OCI-M2 (cell line): ENCODE data around the gene DHX16.
A peak's percentile ranks its signal among the peaks of the same experiment; 100 is the strongest.

Experiments used
- DNase-seq: peaks from one replicate; lab custom pipeline; 2025; ENCODE audit not compliant: unreplicated experiment; lab: John Stamatoyannopoulos, UW

DHX16 gene

DNA sequence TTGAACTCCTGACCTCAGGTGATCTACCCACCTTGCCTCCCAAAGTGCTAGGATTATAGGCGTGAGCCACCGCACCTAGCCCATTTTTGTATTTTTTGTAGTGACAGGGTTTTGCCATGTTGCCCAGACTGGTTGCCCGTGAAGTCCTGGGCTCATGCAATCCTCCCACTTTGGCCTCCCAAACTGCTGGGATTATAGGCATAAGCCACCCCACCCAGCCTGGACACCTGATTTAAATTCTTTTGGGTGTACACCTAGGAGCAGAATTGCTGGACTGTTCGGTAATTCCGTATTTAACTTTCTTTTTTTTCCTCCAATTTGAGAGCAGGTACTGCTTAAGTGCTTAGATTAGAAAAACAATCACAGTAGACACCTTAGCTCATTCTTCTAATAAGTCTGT is 23.6 kb upstream of the DHX16 start:
- DNase-seq, result no peak

DNA sequence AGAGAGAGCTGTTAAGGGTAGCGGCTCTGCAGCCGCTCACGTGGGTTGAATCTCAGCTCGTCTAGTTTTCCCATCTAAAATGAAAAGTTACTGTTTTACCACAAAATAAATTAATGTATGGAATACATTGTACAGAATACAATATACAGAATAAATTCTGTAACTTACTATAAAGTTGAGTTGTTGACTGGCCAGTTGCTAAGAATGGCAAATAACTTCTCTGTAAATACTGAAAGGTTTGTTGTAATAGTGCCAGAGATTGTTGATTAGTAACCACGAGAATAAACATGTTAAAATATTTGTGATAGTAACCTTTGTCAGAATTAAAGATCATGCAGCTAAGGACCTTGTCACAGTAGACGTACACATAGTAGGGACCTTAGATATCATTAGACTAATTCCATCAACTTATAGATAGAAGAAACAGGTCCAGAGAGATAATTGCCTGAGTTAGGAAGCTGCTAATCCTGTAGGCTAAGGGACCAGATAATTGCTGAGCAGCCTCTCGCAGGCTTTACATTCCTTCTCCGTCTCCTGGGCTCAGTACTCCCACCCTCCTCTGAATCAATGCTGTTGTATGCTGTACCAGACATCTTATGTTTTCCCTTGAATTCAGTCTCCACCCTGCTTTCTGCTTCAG is 18.5 kb upstream of the DHX16 start:
- no peak for DNase-seq

DNA sequence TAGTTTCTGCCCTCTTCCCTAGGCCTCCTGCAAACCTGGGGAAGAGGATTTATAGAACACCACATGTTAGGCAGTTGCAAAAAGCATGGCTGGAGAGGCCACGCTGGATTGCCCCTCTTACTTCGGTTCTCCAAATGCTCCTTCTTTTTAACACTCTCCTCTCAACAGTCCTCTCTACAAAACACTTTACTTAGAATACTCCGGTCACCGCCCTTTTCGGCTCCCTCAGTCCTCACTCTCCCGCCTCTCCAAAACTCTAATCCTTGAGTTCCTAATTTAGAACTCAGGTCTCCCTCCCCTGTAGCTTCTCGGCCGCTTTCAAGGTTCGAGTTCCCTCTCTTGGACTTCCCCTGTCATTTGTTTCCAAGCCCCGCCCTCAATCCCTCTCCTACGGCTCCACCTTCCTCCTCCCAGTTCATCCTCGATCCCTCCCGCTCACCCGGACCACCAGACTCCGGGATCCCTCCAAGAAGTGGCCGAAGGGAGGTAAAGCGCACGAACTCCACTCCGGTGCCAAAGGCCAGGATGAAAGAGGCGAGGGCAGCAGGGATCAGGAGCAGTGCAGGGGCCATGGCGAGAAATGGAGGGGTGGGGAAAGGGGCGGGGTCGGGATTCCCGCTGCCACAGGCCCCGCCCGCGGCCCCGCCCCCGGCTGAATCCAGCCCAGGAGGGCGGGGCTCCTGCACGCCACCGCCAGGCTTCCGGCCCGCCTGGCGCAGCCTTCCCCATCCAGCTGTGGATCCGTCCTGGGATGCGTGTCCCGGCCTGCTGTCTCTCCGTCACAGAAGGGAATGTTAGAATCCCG is 17.8 kb upstream of the DHX16 start, which contains the start of gene NRM:
TSS of gene NRM (minus strand) at position 582 of the 805 bp plus-strand sequence. CDS start at position 572, 10 bp downstream.
- DNase-seq, result peak; percentile 92

DNA sequence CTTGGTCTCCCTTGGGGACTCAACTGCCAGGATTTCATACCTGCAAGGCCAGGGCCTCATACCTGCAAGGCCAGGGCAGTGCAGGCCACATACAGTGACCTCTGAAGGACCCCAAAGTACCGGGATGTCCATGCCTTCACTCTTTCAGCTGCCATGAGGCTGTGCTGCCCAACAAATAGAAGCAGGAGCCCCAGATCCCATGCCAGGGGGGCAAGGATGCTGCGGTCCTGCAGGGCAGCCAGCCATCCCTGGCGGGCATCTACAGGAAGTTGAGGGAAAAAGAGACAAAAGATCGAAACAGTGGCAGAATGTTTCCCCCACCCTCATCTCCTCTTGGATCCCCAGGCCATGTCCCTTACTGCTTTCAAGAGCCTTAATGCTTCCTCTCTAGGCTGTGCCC is 17.2 kb upstream of the DHX16 start:
- DNase-seq, result no peak

DNA sequence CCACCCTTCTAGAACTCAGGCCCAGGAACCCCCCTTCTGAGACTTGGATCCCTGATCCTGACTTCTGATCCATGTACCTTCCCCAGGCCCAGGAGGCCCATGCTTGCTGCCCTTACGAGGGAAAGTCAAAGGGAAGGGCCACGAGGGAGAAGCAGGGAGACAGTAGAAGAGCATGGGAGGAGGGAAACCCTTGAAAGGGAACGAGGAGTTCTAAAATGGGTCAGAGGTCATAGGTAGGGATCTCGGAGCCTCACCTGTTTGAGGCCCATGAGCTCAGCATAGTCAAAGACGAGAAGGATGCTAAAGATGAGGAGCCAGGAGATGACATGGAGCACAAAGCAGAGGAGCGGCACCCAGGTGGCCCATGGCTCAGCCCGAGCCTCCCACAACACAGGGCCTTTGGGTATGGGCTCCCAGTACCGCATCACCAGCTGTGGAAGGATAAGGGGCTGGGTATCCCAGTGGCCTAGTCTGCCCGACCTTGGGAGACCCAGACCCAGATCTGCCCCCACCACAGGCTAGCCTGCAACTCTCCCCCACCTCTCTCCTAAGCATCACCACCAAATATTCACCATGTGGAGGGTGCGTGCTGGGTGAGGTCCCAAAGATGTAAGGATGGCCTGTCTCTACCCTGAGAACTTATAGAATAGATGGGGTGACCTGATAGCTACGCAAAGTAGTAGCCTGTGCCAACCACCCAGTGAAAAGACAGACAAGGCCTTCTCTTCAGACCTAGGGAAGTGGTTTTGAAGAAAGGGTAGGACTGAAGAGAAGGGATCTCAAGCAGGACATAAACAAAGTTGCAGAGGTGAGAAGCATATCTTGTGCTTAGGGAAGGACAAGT is 16.4 kb upstream of the DHX16 start:
- no peak for DNase-seq

DNA sequence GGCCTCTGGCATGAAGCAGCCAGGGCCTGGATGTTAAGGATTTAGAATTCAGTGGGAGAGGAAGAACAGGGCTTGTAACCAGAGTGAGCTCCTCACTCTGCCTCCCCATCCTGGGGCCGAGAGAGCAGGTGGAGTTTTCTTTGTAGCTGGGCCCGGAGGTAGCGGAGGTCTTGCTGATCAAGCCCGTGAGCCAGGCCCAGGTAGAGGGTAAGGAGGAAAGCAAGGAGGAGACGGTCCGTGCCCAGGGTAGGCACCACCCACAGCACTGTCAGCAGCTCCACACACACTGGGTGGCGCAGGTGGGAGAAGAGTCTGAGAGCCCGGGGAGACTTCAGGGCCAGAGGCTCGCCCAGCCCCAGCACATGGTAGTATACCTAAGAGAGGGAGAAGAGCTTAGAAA is 15.8 kb upstream of the DHX16 start:
- no peak for DNase-seq

DNA sequence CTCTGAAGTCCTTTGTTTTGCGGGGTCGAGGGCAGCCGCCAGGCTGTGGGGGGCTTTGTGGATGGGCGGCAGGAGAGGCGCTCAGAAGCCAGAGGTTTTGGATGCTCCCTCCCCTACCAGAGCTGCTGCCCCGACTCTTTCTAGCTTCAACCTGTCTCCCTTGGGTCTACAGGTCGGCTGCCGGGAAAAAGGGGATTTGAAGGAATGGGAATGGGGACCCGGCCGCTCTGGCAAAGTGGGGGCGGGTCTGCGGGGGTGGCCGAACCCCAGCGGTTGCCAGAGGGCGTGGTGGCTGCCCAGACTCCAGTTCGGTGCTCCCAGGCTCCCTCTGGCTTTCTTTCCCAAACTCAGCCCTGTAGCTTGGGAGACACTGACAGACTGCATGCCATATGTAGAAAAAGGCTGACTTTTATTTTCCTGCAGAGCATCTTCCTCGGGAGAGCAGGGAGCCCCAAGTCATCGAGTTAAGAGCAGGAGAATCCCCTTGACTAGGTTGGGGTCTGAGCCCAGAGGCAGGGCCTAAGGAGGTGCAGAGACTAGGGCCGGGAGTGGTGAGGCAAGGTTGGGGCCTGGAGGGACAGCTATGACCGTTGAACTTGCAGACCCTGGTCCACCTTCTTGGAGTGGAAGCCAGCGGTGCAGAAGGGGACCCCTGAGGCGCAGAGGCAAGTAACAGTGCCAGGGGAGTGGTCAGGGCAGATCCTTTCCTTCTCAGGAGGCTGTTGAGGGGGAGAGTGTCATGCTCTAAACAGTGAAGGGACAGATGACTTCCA is 15.0 kb upstream of the DHX16 start:
- no peak for DNase-seq

DNA sequence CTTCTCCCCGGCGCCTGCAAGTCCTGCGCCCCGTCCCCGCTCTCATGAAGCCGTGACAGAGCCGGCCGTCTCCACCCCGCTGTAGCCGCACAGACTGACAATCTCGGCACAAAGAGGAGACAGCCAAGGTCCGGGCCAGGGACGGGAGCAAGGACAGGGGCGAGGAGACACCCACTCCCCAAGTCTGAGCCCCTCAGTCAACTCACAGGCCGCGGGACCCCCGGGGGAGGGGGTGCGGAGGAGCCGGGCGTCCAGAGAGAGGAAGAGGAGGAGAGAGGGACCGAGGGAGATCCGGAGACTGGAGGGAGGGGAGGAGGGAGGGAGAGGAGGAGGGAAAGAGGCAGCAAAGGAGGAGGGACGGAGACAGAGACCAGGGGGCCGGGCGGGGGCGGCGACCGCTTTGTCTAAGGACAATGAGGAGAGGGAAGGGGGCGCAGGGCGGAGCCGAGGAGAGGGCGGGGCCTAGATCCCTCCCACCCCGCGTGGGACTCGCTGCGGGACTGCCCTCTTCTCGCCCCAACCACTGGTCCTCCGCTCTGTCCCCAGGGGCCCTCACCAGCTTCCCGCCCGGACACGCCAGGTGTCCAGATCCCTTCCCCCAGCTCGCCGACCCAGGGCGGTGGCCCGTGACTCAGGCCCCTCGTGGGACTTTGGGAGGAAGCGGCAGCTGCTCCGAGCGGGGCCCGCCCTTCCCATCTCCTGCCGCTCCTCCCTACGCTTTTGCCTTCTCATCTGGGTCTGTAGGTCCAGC is 14.3 kb upstream of the DHX16 start:
- peak; percentile 85 for DNase-seq

DNA sequence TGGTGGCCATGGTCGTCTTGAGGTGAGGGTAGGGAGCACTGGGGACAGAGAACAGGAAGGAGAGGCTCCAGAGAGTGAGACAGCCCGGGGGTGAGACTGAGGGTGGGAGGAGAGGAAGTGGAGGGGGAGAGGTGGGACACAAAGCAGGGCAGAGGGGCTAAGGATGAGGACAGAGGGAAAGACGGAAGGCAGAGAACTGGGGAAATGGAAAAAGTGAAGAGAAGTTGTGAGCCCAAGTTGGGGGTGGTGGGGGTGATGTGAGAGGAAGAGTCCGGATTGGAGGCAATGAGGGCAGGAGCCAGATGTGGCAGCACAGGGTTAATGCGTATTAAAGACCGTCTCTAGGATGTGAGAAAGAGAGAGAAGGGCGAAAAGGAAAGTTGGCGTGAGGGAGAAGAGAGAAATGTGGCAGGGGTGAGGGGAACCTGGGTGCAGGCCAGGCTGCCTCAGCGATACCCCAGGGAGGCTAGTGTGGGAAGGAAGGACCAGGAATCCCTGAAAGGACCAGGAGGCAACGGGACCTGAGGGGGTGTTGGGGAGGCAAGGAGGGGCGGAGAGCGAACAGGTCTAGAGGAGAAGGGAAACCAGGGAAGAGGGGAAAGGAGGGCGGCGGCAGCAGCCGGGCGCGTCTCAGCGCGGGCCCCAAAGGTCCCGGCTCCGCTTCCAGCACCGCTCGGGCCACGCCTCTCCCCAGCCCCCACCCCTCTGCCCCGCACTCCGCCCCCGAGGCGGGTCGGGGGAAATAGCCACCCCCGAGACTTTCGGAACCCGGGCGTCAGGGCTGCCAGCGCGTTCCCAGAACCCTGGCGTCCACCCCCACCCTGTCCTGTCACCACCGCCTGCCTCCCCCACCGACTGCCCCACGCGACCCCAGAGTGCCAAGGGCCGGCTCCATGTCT is 13.5 kb upstream of the DHX16 start, which contains the start of gene PPP1R18:
TSS of gene PPP1R18 (minus strand) at position 637 of the 899 bp plus-strand sequence. CDS start at position 10, 627 bp downstream.
- DNase-seq, result no peak

DNA sequence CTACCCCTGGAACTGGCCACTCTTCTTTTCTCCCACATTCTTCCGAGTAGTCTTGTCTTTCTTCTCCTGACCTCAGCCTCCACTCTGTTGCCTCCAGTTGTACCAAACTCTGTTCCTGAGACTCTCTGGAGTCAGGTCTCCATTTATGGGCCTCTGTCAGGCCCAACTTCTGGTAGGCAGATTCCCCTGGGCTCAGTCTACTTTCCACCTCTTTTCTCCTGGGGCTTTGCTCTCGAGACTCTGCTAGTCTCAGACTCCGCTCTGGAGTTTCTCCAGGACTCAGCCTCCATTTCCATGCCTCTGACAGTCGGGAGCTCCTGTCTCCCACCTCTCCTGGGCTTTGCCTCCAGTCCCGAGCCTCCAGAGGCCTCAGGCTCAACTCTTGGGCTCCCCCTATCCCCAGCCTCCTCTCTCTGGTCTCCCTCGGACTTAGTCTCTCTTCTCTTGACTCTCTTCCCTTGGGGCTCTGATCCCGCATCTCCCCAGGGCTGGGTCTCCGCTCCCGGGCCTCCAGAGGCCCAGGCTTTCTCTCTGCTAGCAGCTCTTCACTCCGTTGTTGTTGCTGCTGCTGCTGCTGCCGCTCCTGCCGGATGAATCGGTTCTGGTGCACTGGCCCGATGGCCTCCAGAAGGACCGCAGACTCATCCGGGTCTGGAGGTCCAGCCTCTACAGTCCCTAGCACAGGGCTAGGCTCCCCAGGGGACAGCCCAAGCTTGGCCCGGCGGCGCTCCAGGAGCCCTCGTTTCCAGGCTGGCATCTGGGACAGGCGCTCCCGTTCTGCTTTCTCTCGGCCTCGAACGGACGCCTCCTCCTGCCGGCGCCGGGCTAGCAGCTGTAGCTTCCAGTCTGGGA is 12.6 kb upstream of the DHX16 start:
- no peak for DNase-seq

DNA sequence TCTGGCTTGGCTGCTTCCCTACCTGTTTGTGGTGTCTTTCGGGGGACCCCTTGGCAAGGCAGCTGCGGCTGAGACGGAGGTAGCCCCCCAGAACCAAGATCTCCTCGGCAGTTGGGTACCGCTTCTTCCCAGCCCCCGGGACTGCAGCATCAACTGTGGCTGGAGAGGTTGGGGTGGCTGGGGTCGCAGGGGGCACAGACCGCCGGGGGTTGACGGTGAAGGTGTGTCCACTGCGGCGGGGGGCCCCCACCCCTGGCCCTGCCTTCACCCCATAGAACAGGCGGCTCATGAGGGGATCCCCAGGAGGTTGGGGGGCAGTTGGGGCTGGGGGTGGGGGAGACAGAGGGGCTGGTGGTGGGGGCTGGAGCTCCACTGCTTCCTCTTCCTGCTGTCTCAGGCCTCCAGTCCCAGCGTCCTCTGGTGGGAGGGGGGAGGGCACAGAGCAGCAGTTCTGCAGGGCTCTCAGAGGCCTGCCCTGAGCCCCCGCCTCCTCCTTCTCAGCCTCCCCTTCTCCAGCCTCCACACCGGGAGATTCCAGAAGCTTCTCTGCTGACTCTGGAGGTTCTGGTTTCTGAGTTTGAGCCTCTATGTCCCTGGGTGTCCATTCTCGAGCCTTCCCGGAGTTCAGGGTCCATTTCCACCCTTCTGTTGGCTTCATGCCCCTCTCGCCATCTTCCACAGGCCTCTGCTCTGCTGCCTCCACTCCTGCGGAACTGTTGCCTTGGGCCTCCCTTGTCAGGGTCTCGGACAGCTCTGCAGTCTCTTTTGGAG is 11.8 kb upstream of the DHX16 start:
- no peak for DNase-seq

DNA sequence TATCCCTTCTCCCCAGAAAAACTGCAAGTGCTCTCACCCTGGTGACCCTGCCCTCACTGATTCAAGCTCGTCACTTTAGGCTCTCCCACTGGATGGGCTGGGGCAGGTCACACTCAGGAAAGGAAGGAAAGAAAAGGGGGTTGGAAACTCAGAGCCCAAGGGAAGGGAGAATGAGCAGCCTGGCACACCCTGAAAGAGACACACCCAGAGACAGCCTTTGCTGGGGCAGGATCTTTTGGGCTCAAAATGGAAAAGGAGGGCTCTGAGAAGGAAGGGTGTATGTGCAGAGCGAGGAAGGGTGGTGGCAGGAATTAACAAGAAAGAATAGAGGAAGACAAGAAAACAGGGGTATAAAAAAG is 11.2 kb upstream of the DHX16 start:
- DNase-seq, result no peak

DNA sequence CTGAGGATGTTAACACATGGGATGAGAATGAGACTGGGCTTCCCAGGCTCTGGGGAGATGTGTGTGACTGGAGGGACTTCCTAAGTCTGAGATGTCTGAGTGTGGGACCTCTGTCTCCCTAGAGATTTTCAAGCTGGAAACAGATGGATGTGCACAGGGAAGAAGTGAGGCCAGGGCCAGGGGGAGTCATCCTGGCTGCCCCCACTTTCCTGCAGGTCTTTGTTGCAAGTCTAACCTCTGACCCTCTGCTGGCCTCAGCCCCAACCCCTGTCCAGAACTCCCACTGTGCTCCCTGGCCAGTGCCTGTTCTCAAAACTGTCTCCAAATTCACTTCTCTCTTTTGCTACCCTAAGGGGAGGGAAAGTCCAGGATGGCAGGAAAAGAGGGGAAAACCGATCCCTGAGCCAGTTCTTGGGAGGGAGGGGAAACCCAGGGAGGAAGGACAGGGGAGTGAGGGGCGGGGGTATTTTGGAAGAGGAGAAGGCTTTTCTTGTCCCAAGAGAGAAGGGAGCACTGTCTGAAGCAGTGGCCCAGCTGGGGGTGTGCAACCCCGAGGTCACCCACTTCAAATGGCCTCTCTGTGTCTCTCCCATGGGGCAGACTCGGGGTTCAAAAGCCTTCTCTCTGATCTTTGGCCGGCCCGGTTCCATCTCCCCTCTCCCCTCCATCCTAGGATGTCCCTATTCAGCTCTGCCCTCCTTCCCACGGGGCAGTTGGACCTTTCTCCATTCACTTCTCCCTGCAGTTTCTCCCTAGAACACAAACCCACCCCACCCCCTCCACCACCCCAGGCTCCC is 10.6 kb upstream of the DHX16 start:
- no peak for DNase-seq

DNA sequence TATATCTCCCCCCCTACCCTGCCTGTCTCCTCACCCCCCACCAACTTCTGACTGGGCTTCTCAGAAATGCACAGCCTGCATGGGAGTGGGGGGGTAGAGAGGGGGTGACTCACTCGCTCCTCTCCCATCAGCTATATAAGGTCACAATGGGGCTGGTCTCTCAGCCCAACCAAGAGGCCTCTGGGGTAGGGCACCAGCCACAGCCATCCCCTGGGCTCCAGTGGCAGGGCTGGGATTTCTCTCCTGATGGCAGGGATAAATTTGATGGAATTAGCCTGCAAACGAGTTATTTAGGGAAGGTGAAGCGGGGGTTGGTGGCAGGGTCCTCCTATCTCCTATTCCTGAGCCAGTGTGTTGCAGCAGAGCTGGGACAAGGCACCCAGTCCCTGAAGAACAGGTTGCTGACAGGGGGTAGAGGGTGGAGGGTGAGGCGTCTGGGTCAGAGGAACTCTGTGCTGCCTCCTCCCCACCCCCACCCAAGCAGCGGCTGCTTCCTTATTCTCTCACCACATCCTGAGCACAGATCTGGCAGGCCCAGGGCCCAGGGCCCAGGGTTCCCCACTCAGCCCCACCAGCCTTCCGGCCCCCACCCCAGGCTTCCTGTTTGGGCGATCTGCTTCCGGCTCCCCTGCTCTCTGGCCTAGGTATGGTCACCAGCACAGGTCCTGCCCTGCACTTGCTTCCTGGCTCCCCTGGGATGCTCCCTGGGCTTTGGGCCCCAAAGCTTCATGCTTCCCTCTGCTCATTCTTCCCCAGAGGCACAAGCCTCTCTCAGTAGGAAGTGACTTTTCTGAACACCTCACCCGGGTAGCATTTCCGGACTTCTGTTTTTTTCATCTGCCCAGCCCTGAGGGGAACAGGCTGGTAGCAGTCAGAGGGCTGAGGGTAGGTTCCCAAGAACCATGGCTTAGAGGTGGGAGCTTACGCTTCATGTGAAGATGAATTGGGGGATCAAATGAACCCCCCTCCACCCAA is 9.6 kb upstream of the DHX16 start:
- peak; percentile 73 for DNase-seq

DNA sequence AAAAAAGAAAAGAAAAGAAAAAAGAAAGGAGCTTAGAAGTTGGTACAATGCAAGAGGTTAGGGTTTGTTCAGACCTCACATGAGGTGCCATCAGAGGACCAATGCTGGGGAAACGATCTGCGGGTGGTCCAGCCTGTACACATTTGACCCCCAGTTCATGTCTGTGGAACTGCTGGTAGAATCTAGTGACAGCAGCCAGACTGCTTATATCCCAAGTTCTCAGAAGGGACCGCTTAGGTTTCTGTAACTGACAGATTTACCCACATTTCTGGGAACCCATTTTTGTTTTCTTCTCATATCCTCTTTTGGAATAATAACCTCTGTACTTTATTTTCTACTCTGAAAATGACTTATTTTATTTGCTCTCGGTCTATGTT is 8.9 kb upstream of the DHX16 start:
- no peak for DNase-seq
